Femur (tissue), 1 donor: ENCODE data around the gene ALAS2.
"Not testable (repeated sequence)": the region's sequence is repeated elsewhere in the genome, so short reads cannot be mapped to it uniquely, and the experiment has no call there.

Experiments used
- DNase-seq: peaks from one replicate; pipeline ENCODE4 v3.0.0-alpha.2; 2017

ALAS2 gene

GRCh38 chrX:55004231-55004630 is 26.5 kb downstream of the ALAS2 start:
- DNase-seq, result no peak

- peak; percentile 94 for DNase-seq
Measured at GRCh38 chrX:54999717-55000598, 30.8 kb downstream of the ALAS2 start, which contains the start of gene APEX2. TSS of gene APEX2 (plus strand) at chrX:55000363. CDS start at chrX:55000423, 60 bp downstream.

GRCh38 chrX:54995621-54996020 is 35.2 kb downstream of the ALAS2 start:
- no peak for DNase-seq

GRCh38 chrX:54994668-54995351 is 36.0 kb downstream of the ALAS2 start:
- DNase-seq, result no peak

GRCh38 chrX:54994099-54994498 is 36.7 kb downstream of the ALAS2 start, which contains the start of gene PFKFB1:
TSS of gene PFKFB1 (minus strand) at chrX:54994188. CDS start at chrX:54994007, 181 bp downstream.
- no peak for DNase-seq

- no peak for DNase-seq
Measured at GRCh38 chrX:54992911-54993622, 37.7 kb downstream of the ALAS2 start.

- DNase-seq, result no peak
Measured at GRCh38 chrX:54991706-54992105, 39.1 kb downstream of the ALAS2 start.

GRCh38 chrX:54983306-54983705 is 47.5 kb downstream of the ALAS2 start:
- DNase-seq, result not testable (repeated sequence)

- no peak for DNase-seq
Measured at GRCh38 chrX:54980334-54980733, 50.4 kb downstream of the ALAS2 start.

- DNase-seq, result no peak
Measured at GRCh38 chrX:54979432-54979831, 51.3 kb downstream of the ALAS2 start.

GRCh38 chrX:54978448-54978847 is 52.3 kb downstream of the ALAS2 start:
- DNase-seq, result no peak

- no peak for DNase-seq
Measured at GRCh38 chrX:54977387-54977786, 53.4 kb downstream of the ALAS2 start.

GRCh38 chrX:54964766-54965497 is 65.8 kb downstream of the ALAS2 start:
- DNase-seq, result no peak

GRCh38 chrX:54961750-54962149 is 69.0 kb downstream of the ALAS2 start:
- no peak for DNase-seq
